ENCODE measurements around the gene CREBBP. TPM values are rescaled to one million over a fixed set of nuclear protein-coding genes. Genes with fewer than 3 reads are reported as not detected.

The CREBBP gene
- polyA plus RNA-seq, 1 experiment, result 9.8 TPM

GRCh38 chr16:3738541-3738940, 142.0 kb downstream of the CREBBP start:
- ChIA-PET CTCF (no interaction called here), POLR2A (interaction anchor here (0.6 to 0.7 kb wide), 2 partner anchors 9 to 22 kb away, joined by 3 read pairs; partner anchors contain the start of gene TRAP1)
- DNase-seq (ENCODE audit: low read depth, low spot score), result no peak

GRCh38 chr16:3738128-3738527, 142.4 kb downstream of the CREBBP start:
- no peak overlapping the region for H3K4me3 ChIP-seq (ENCODE audit: low read depth, low read length)
- CTCF ChIA-PET, result no interaction called here
- TF ChIP-seq CTCF (IDR thresholded peaks at IDR 0.05; ENCODE audit: low read depth, low read length), result no peak
- DNase-seq (ENCODE audit: low read depth, low spot score), result no peak
- H3K27me3 ChIP-seq (ENCODE audit: control insufficient read depth, insufficient read depth, low read length), result no peaks in the 10 kb centered on the region
- peaks cover 6% of the 10 kb centered on the region; the same call in 1 of the 2 replicates for H3K9me3 ChIP-seq (ENCODE audit: control insufficient read depth, insufficient read depth, low read length)
- POLR2A ChIA-PET, result interaction anchor here (0.6 to 0.7 kb wide), 2 partner anchors 9 to 21 kb away, joined by 3 read pairs; partner anchors contain the start of gene TRAP1
- no peak overlapping the region for H3K27ac ChIP-seq (ENCODE audit: low read depth, low read length)

More at GRCh38 chr16:3738541-3738940, 142.0 kb downstream of the CREBBP start:
- TF ChIP-seq CTCF (IDR thresholded peaks at IDR 0.05; ENCODE audit: low read depth, low read length), result no peak
- peaks cover 6% of the 10 kb centered on the region; the same call in 1 of the 2 replicates for H3K9me3 ChIP-seq (ENCODE audit: control insufficient read depth, insufficient read depth, low read length)
- no peak overlapping the region for H3K27ac ChIP-seq (ENCODE audit: low read depth, low read length)
- H3K4me3 ChIP-seq (ENCODE audit: low read depth, low read length), result no peak overlapping the region
- no peaks in the 10 kb centered on the region for H3K27me3 ChIP-seq (ENCODE audit: control insufficient read depth, insufficient read depth, low read length)

GRCh38 chr16:3737181-3737580, 143.3 kb downstream of the CREBBP start:
- Histone ChIP-seq H3K27me3 (ENCODE audit: control insufficient read depth, insufficient read depth, low read length) (no peaks in the 10 kb centered on the region), H3K27ac (ENCODE audit: low read depth, low read length) (no peak overlapping the region), H3K9me3 (ENCODE audit: control insufficient read depth, insufficient read depth, low read length) (peaks cover 6% of the 10 kb centered on the region; the same call in 1 of the 2 replicates), H3K4me3 (ENCODE audit: low read depth, low read length) (no peak overlapping the region)
- no peak for TF ChIP-seq CTCF (IDR thresholded peaks at IDR 0.05; ENCODE audit: low read depth, low read length)
- CTCF ChIA-PET, result no interaction called here
- POLR2A ChIA-PET, result no interaction called here
- DNase-seq (ENCODE audit: low read depth, low spot score), result no peak

GRCh38 chr16:3736116-3736515, 144.4 kb downstream of the CREBBP start:
- no peak for TF ChIP-seq CTCF (IDR thresholded peaks at IDR 0.05; ENCODE audit: low read depth, low read length)
- DNase-seq (ENCODE audit: low read depth, low spot score), result no peak
- H3K4me3 ChIP-seq (ENCODE audit: low read depth, low read length), result no peak overlapping the region
- H3K27ac ChIP-seq (ENCODE audit: low read depth, low read length), result no peak overlapping the region
- H3K27me3 ChIP-seq (ENCODE audit: control insufficient read depth, insufficient read depth, low read length), result no peaks in the 10 kb centered on the region
- ChIA-PET CTCF (no interaction called here), POLR2A (no interaction called here)
- H3K9me3 ChIP-seq (ENCODE audit: control insufficient read depth, insufficient read depth, low read length), result peaks cover 6% of the 10 kb centered on the region; the same call in 1 of the 2 replicates

- H3K9me3 ChIP-seq (ENCODE audit: control insufficient read depth, insufficient read depth, low read length), result peaks cover 6% of the 10 kb centered on the region; the same call in 1 of the 2 replicates
- TF ChIP-seq CTCF (IDR thresholded peaks at IDR 0.05; ENCODE audit: low read depth, low read length), result no peak
- ChIA-PET POLR2A (no interaction called here), CTCF (no interaction called here)
- H3K27me3 ChIP-seq (ENCODE audit: control insufficient read depth, insufficient read depth, low read length), result no peaks in the 10 kb centered on the region
- no peak for DNase-seq (ENCODE audit: low read depth, low spot score)
- H3K27ac ChIP-seq (ENCODE audit: low read depth, low read length), result no peak overlapping the region
- no peak overlapping the region for H3K4me3 ChIP-seq (ENCODE audit: low read depth, low read length)
Measured at GRCh38 chr16:3735541-3735940, 145.0 kb downstream of the CREBBP start.
